Measurements from ENCODE around the gene SUB1.
"Not testable (repeated sequence)": the region's sequence is repeated elsewhere in the genome, so short reads cannot be mapped to it uniquely, and the experiment has no call there.

The SUB1 gene

GRCh38 chr5:32601623-32602295 is 16.4 kb downstream of the SUB1 start:
- no peak for DNase-seq

GRCh38 chr5:32602906-32603305 is 17.5 kb downstream of the SUB1 start:
- no peak for DNase-seq

- DNase-seq = no peak
These were observed 19.7 kb downstream of the SUB1 start for GRCh38 chr5:32604800-32605765.

- no peak for DNase-seq
These were observed 20.4 kb downstream of the SUB1 start for GRCh38 chr5:32605766-32606152.

GRCh38 chr5:32612134-32612888 is 27.0 kb downstream of the SUB1 start:
- DNase-seq = no peak

GRCh38 chr5:32613050-32613672 is 27.8 kb downstream of the SUB1 start:
- DNase-seq = peak; percentile 71

GRCh38 chr5:32615236-32615635 is 29.9 kb downstream of the SUB1 start:
- no peak for DNase-seq

GRCh38 chr5:32618962-32619361 is 33.6 kb downstream of the SUB1 start:
- DNase-seq = no peak

- no peak for DNase-seq
These were observed 35.9 kb downstream of the SUB1 start for GRCh38 chr5:32621256-32621655.

- no peak for DNase-seq
These were observed 39.7 kb downstream of the SUB1 start for GRCh38 chr5:32625106-32625505.

GRCh38 chr5:32625547-32625946 is 40.2 kb downstream of the SUB1 start:
- no peak for DNase-seq

- no peak for DNase-seq
These were observed 42.0 kb downstream of the SUB1 start for GRCh38 chr5:32627219-32627870.

- DNase-seq = no peak
These were observed 42.9 kb downstream of the SUB1 start for GRCh38 chr5:32628049-32628844.

GRCh38 chr5:32630867-32631491 is 45.6 kb downstream of the SUB1 start:
- DNase-seq = no peak

- DNase-seq = not testable (repeated sequence)
These were observed 47.7 kb downstream of the SUB1 start for GRCh38 chr5:32633017-32633416.

- DNase-seq = no peak
These were observed 53.0 kb downstream of the SUB1 start for GRCh38 chr5:32638309-32638708.

- no peak for DNase-seq
These were observed 54.6 kb downstream of the SUB1 start for GRCh38 chr5:32639943-32640342.

GRCh38 chr5:32642276-32643002 is 57.1 kb downstream of the SUB1 start:
- no peak for DNase-seq

GRCh38 chr5:32645246-32645645 is 59.9 kb downstream of the SUB1 start:
- DNase-seq = no peak

Measured in NCI-H526 treated with DMSO at 0.1 percent for 48 hours (cell line).